Body of pancreas (tissue), 4 donors: ENCODE data around the gene JPH3. TPM values are rescaled to one million over a fixed set of nuclear protein-coding genes. Genes with fewer than 3 reads are reported as not detected.

Experiments
- ATAC-seq: fragments of 150-250 bp; one replicate; pipeline ENCODE4 v1.9.1; 2016
- DNase-seq, 4 donors: peaks; one replicate each; pipeline ENCODE4 v3.0.0-alpha.2; 2019
- H3K27ac ChIP-seq, 4 donors: fragments of 200-600 bp; sonication (generic); 1 replicate in 3 of 4; 2 replicates in 1 of 4; pipeline versions ENCODE4 v1.5.1 to v1.6.1; 2016 to 2019; ENCODE audit warnings: mild to moderate bottlenecking in 1 of 4, mixed read lengths in 1 of 4, moderate library complexity in 1 of 4
- H3K27me3 ChIP-seq, 2 donors: fragments of 200-600 bp; sonication (generic); one replicate each; pipeline ENCODE4 v1.6.0; 2016; ENCODE audit warnings: mild to moderate bottlenecking in 1 of 2
- H3K36me3 ChIP-seq, 2 donors: fragments of 200-600 bp; sonication (generic); replicated peaks in 1 of 2; 2 replicates each; pipeline ENCODE4 v1.5.1; 2016; ENCODE audit warnings: low read depth in 2 of 2; ENCODE audit not compliant: insufficient read depth in 1 of 2
- H3K4me1 ChIP-seq: fragments of 200-600 bp; sonication (generic); one replicate; pipeline ENCODE4 v1.6.0; 2016
- H3K4me3 ChIP-seq, 2 donors: fragments of 200-600 bp; sonication (generic); 1 replicate in 1 of 2; 2 replicates in 1 of 2; pipeline ENCODE4 v1.5.1; 2016 to 2019
- H3K9me3 ChIP-seq, 3 donors: fragments of 200-600 bp; sonication (generic); 1 replicate in 2 of 3; 2 replicates in 1 of 3; pipeline ENCODE4 v1.5.1; 2016
- POLR2A ChIP-seq, 3 donors: fragments of 450-650 bp; IDR thresholded peaks; one replicate each; pipeline ENCODE4 v1.6.1; 2016; ENCODE audit warnings: antibody characterized with exemption in 3 of 3, mild to moderate bottlenecking in 2 of 3
- WGBS, 2 donors: methylation state at CpG; one replicate each; pipeline ENCODE4 v1.1.5; 2017; 5-methylcytosine and 5-hydroxymethylcytosine counted together
- intact Hi-C: fragments of 100-400 bp; cut with DNase I; formaldehyde crosslinking; loops from one replicate; pipeline ENCODE4 v1.15.1; 2023
- total RNA-seq, 2 donors: library from RNA; depleted of rRNA; stranded (reverse); fragments of >200 nt; gene quantifications; one replicate each; pipeline ENCODE4 v1.1.0, GENCODE V29; 2016
- TF ChIP-seq, protein P1 (sequence below), 7 experiments: fragments of 450-650 bp in 4 of 7; fragments of 200-600 bp in 3 of 7; sonication (generic) in 3 of 7; IDR thresholded peaks; one replicate each; pipeline ENCODE4 v1.5.1; 2016 to 2019; ENCODE audit warnings: antibody characterized with exemption in 7 of 7

The JPH3 gene
- total RNA-seq, 2 donors from 2014 or later = not detected

DNA sequence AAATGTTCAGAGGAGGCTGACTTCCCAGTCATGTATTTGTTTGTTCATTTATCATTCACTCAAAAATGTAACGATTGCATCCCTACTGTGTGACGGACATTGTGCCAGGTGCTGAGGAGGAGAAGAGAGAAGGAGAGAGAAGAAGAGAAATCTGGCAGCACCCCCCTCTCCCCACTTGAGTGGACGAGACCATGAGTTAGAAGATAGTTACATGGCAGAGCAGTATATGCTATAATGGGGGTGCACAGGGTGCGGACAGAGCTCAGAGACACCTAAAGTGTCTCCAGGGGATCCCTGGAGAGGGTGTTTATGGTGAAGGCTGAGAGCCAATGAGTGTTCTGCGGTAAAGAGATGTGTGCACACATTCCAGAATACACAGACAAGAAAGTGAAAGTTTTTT, 6.6 kb upstream of the JPH3 start:
- no peak for ATAC-seq
- intact Hi-C loops = no loop called here
- 39 to 53% methylated on average over 5 of the region's 5 CpGs for WGBS, 2 donors

DNA sequence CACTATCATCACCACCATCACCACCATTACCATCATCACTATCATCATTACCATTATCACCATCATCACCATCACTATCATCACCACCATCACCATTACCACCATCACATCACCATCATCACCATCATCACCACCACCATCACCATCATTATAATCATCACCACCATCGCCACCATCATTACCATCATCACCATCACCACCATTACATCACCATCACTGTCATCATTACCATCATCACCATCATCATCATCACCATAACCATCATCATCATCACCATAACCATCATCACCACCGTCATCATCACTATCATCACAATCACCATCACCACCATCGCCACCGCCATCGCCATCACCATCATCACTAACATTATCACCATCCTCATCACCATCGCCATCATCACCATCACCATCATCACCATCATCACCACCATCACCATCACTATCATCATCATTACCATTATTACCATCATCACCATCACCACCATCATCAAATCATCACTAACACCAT, 4.9 kb upstream of the JPH3 start:
- WGBS, 2 donors = 82 to 87% methylated on average over 6 of the region's 6 CpGs
- Histone ChIP-seq H3K27ac (no peak overlapping the region), H3K4me1 (no peaks in the 10 kb centered on the region), H3K27me3 (peaks cover 0 to 3% of the 10 kb centered on the region in 2 donors), H3K4me3 (no peak overlapping the region), H3K9me3 (peaks cover 0 to 5% (median 0%) of the 10 kb centered on the region in 3 donors), H3K36me3 (no peaks in the 10 kb centered on the region)
- ATAC-seq (no peak), DNase-seq (no peak)
- intact Hi-C loops = no loop called here
- no peak for TF ChIP-seq POLR2A (IDR thresholded peaks at IDR 0.05)
- TF ChIP-seq, protein P1, sequence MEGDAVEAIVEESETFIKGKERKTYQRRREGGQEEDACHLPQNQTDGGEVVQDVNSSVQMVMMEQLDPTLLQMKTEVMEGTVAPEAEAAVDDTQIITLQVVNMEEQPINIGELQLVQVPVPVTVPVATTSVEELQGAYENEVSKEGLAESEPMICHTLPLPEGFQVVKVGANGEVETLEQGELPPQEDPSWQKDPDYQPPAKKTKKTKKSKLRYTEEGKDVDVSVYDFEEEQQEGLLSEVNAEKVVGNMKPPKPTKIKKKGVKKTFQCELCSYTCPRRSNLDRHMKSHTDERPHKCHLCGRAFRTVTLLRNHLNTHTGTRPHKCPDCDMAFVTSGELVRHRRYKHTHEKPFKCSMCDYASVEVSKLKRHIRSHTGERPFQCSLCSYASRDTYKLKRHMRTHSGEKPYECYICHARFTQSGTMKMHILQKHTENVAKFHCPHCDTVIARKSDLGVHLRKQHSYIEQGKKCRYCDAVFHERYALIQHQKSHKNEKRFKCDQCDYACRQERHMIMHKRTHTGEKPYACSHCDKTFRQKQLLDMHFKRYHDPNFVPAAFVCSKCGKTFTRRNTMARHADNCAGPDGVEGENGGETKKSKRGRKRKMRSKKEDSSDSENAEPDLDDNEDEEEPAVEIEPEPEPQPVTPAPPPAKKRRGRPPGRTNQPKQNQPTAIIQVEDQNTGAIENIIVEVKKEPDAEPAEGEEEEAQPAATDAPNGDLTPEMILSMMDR (IDR thresholded peaks at IDR 0.05) = no peak

More for the DNA sequence above, 6.6 kb upstream of the JPH3 start:
- H3K27me3 ChIP-seq = no peaks in the 10 kb centered on the region
- no peak overlapping the region for H3K4me3 ChIP-seq
- DNase-seq = no peak
- no peak overlapping the region for H3K27ac ChIP-seq
- H3K4me1 ChIP-seq = no peaks in the 10 kb centered on the region
- H3K36me3 ChIP-seq = no peaks in the 10 kb centered on the region
- TF ChIP-seq, protein P1 (IDR thresholded peaks at IDR 0.05) = no peak
- no peak for TF ChIP-seq POLR2A (IDR thresholded peaks at IDR 0.05)
- H3K9me3 ChIP-seq = peaks cover 0 to 5% (median 0%) of the 10 kb centered on the region in 3 donors

DNA sequence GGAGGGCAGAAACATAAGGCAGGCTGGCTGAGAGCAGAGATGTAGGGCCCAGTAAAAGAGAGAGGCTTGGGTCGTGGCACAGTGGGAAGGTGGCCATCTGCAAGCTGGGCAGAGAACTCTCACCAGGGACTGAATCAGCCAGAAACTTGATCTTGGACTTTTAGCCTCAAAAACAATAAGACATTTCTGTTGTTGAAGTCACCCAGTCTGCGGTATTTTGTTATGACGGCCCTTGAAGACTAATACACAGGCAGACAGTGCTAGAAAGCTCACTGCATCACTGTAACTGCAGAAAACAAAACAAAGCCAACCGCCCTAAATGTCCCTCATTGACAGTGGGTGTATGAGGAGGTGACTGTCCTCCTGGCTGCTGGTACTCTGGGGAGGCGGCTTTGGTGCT, 3.9 kb upstream of the JPH3 start:
- intact Hi-C loops = no loop called here
- ATAC-seq = no peak
- peaks cover 0 to 8% of the 10 kb centered on the region in 2 donors for H3K27me3 ChIP-seq

DNA sequence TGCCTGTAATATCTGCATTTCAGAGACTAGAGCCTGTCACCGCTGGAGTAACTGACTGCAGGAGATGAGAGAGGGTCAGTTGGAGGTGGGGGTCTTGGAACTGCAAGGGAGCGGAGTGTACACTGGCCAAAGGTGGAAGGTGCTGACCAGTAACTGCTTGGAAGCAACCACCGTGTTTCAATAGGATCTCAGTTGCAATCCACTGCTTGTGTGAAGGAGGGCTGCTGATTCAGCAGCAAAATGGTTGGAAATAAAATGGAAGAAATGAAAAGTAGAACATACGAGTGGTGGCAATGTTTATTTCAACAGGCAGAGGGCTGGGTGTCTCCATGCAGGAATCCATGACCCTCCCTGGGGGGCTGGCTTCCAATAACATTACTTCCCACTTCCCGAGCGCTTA, 2.1 kb upstream of the JPH3 start:
- no peak overlapping the region for H3K4me3 ChIP-seq
- DNase-seq (no peak), ATAC-seq (no peak)
- H3K27me3 ChIP-seq = peaks cover 0 to 11% of the 10 kb centered on the region in 2 donors
- no peaks in the 10 kb centered on the region for H3K36me3 ChIP-seq
- no peak overlapping the region for H3K27ac ChIP-seq
- H3K4me1 ChIP-seq = peaks cover 5% of the 10 kb centered on the region
- peaks cover 0 to 5% (median 0%) of the 10 kb centered on the region in 3 donors for H3K9me3 ChIP-seq
- TF ChIP-seq, protein P1 (IDR thresholded peaks at IDR 0.05) = no peak
- TF ChIP-seq POLR2A (IDR thresholded peaks at IDR 0.05) = no peak
- WGBS, 2 donors = 42 to 50% methylated on average over 6 of the region's 6 CpGs
- intact Hi-C loops = no loop called here

More for the DNA sequence above, 3.9 kb upstream of the JPH3 start:
- TF ChIP-seq POLR2A (IDR thresholded peaks at IDR 0.05) = no peak
- TF ChIP-seq, protein P1 (IDR thresholded peaks at IDR 0.05) = no peak
- Histone ChIP-seq H3K4me1 (peaks cover 5% of the 10 kb centered on the region), H3K9me3 (peaks cover 0 to 5% (median 0%) of the 10 kb centered on the region in 3 donors), H3K27ac (no peak overlapping the region), H3K36me3 (no peaks in the 10 kb centered on the region), H3K4me3 (no peak overlapping the region)
- DNase-seq = no peak
- WGBS, 2 donors = 50 to 62% methylated on average over 5 of the region's 5 CpGs

DNA sequence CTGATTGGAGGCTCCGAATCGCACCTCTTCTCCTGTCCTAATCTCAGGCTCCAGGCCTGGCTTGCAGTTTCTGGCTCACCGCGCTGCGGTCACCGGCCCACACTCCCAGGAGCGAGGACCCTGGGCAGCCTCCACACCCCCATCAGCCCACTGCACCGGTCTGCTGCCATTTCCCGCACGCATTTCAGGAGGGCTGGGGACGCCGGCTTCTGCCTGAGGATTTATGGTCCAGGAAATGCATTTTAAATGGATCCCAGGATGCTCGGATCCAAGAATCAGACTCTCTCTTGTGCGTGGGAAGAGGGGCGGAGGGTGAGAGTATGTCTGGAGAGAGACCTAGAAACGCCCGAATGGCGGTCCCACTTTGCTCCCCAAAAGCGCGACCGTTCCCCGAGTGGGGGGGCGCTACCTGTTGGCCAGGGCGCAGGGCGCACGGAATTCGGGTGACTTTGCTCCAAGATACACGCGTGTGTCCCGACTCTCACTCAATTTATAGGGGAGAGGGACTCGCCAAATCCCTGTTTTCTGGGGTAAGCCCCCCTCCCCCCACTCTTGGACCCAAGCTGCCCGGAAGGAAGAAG, 817 bp upstream of the JPH3 start:
- H3K9me3 ChIP-seq = peaks cover 0 to 5% (median 0%) of the 10 kb centered on the region in 3 donors
- ATAC-seq = no peak
- no peak for TF ChIP-seq POLR2A (IDR thresholded peaks at IDR 0.05)
- TF ChIP-seq, protein P1 (IDR thresholded peaks at IDR 0.05) = no peak
- H3K4me3 ChIP-seq = no peak overlapping the region
- H3K36me3 ChIP-seq = no peaks in the 10 kb centered on the region
- H3K27me3 ChIP-seq = peaks cover 0 to 11% of the 10 kb centered on the region in 2 donors
- 1 to 3% methylated on average over 18 to 32 of the region's 32 CpGs for WGBS, 2 donors
- no peak overlapping the region for H3K27ac ChIP-seq
- no peak for DNase-seq
- H3K4me1 ChIP-seq = peaks cover 5% of the 10 kb centered on the region
- intact Hi-C loops = no loop called here
